Measurements from ENCODE around the gene MIEN1.
"Not testable (repeated sequence)": the region's sequence is repeated elsewhere in the genome, so short reads cannot be mapped to it uniquely, and the experiment has no call there.

Gene MIEN1

DNA sequence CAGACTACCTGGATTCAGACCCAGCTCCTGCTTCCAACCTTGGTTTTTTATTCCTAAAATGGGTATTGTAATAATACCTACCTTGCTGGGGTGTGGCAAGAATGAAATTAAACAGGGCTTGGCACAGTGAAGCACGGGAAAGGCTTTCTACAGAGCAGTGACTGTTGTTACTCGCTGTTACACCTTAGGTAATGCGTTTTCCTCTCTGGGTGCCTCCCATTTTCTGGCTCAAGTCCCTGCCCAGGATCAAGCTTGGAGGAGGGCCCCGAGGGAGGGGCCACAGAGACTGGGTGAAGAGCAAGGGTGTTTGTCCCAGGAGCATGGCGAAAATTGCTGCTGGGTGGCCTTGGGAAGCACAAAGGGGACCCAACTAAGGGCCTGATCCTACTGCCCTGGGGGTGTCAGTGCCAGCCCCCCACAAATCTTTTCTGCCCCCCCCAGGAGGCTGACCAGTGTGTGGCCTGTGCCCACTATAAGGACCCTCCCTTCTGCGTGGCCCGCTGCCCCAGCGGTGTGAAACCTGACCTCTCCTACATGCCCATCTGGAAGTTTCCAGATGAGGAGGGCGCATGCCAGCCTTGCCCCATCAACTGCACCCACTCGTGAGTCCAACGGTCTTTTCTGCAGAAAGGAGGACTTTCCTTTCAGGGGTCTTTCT is 13.3 kb downstream of the MIEN1 start:
- DNase-seq = no peak

- no peak for DNase-seq
Measured at GRCh38 chr17:39716073-39716818, 14.1 kb downstream of the MIEN1 start.

- DNase-seq = no peak
Measured at GRCh38 chr17:39715375-39716072, 14.8 kb downstream of the MIEN1 start.

DNA sequence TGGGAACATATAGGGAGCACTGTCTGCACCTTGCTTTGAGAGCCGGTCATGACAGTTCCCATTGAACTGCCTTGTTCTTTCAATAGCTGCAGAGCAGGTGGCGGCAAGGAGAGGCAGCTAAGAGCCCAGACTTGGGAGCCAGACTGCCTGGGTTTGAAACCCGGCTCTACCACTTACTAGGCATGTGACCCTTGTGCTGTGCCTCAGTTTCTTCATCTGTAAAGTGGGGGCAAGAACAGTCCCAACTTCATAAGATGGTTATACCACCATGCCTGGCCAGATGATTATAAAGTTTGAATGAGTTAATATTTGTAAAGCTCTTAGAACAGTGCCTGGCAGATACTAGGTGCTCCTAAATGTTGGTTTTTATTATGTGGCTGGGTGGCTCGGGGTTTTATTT is 16.1 kb downstream of the MIEN1 start:
- DNase-seq = no peak

- DNase-seq = no peak
Measured at GRCh38 chr17:39711851-39712250, 18.5 kb downstream of the MIEN1 start.

DNA sequence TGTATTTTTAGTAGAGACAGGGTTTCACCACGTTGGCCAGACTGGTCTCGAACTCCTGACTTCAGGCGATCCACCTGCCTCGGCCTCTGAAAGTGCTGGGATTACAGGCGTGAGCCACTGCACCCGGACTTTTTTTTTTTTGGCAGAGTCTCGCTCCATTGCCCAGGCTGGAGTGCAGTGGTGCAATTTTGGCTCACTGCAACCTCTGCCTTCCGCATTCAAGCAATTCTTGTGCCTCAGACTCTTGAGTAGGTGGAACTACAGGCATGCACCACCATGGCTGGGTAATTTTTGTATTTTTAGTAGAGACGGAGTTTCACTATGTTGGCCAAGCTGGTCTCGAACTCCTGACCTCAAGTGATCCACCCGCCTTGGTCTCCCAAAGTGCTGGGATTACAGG is 19.3 kb downstream of the MIEN1 start:
- not testable (repeated sequence) for DNase-seq

DNA sequence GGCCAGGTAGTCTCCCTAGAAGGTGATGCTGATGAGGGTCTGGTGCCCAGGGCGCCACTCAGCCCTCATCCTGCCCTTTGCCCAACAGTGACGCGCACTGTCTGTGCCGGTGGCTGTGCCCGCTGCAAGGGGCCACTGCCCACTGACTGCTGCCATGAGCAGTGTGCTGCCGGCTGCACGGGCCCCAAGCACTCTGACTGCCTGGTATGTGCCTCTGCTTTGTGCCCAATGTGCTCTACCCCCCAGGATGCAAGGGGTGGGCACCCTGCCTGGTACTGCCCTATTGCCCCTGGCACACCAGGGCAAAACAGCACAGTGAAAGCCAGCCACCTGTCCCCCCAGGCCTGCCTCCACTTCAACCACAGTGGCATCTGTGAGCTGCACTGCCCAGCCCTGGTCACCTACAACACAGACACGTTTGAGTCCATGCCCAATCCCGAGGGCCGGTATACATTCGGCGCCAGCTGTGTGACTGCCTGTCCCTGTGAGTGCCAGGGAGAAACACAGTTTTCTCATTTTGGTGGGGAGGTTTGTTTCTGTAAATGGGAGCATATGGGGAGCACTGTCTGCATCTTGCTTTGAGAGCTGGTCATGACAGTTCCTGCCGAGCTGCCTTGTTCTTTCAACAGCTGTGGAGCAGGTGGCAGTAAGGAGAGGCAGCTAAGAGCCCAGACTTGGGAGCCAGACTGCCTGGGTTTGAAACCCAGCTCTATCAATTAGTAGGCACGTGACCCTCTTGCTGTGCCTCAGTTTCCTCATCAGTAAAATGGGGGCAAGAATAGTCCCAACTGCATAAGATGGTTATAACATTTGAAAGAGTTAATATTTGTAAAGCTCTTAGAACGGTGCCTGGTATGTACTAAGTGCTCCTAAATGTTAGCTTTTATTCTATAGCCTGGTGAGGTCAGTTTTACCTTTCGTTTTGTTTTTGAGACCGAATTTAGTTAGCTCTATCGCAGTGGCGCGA is 20.1 kb downstream of the MIEN1 start:
- no peak for DNase-seq

DNA sequence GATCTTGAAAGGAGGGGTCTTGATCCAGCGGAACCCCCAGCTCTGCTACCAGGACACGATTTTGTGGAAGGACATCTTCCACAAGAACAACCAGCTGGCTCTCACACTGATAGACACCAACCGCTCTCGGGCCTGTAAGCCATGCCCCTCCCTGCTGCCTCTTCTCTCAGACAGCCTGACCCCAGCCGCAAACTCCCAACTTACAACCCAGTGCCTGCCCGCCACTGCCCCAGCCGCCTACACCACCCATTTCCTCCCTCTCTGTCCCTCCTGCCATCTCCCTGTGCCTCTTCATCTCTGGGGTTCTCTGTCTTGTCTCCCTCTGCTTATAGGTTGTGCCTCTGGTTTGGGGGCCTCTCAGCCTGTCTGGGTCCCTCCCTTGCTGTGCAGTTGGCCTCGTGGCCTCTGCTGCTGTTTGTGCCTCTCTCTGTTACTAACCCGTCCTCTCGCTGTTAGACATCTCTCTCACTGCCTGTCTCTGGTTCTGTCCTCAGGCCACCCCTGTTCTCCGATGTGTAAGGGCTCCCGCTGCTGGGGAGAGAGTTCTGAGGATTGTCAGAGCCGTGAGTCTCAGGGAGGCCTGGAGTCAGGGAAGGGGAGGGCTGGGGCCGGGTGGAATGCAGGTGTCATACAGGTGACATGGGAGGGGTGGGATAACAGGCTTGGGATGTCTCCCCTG is 20.9 kb downstream of the MIEN1 start:
- no peak for DNase-seq

GRCh38 chr17:39706921-39707337 is 23.4 kb downstream of the MIEN1 start:
- DNase-seq = no peak

DNA sequence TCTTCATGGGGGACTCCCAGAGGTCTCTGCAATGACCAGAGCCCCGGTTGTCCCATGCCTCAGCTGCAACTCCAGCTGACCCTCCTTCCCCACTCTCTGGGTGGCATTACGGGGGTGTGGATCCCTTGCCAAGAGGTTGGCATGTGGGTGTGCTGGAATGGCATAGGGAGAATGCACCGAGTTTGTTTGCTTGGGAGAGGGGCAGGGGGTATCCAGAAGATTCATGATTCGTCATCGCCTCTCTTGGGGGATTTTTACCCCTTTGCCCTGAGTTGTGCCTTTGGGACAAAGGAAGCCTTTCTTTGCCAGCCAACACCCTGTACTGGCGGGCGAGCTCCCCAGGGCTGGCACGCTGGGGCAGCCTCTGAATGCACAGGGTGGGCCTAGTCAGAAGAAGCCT is 23.9 kb downstream of the MIEN1 start:
- DNase-seq = no peak

DNA sequence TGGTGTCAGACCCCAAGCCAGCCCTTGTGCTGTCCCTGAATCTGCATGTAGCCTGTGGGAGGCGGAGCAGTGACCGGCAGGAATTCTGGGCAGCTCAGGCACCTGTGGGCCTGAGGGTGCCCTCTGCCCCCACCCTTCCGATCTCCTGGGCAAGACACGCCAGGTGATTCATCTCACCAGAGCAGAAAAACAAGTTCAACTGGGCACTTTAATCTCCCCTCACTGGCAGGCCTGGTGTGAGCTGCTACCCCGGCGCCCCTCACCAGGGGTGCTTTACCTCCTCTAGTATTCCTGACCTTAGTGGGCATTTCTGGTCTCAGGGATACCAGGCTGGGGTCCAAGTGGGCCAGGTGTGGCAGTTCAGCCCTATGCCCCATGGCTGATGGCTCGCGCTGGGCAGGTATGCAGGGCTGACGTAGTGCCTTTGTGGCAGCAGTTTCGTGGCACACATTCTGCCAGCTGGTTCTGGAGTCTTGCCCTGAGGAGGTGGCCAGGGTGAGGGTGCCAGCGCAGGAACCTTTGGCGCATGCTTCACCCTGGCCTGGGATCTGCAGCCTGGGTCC is 24.5 kb downstream of the MIEN1 start:
- DNase-seq = peak in 4 of 51 donors; percentile 3 to 16 (median 8)

DNA sequence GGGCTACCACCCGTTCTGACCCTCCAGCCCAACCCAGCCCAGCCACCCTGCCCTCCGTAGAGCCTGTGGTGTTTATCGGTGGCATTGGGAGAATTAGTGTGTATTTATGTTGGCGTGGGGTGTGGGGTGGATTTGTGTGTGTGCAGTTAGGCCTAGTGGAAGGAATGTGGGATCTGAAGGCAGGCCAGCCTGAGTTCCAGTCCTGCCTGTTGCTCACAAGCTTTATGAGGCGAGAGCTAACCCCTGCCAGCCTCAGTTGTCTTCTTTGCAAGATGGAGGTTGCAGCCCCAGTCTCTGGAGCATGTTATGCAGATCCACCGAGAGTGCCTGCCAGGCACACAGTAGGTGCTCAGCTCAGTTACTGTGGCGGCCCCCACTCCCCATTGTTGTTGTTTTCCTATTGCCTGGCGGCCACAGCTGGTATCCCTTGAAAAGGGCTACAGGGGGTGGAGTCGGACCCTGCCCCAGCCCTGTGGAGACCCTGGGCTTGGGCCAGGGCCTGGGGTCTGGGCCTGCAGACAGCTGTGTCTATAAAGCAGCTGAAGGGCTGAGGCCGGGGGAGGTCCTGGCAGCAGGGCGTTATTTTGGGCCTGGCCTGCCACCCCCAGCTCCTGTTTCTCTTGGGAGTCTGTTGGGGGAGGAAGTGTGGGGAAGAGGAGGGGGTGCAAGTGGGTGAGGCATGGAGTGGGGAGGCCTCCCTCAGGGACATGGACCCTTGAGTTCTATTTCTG is 25.3 kb downstream of the MIEN1 start:
- no peak for DNase-seq

- no peak for DNase-seq
Measured at GRCh38 chr17:39703913-39704312, 26.4 kb downstream of the MIEN1 start.

DNA sequence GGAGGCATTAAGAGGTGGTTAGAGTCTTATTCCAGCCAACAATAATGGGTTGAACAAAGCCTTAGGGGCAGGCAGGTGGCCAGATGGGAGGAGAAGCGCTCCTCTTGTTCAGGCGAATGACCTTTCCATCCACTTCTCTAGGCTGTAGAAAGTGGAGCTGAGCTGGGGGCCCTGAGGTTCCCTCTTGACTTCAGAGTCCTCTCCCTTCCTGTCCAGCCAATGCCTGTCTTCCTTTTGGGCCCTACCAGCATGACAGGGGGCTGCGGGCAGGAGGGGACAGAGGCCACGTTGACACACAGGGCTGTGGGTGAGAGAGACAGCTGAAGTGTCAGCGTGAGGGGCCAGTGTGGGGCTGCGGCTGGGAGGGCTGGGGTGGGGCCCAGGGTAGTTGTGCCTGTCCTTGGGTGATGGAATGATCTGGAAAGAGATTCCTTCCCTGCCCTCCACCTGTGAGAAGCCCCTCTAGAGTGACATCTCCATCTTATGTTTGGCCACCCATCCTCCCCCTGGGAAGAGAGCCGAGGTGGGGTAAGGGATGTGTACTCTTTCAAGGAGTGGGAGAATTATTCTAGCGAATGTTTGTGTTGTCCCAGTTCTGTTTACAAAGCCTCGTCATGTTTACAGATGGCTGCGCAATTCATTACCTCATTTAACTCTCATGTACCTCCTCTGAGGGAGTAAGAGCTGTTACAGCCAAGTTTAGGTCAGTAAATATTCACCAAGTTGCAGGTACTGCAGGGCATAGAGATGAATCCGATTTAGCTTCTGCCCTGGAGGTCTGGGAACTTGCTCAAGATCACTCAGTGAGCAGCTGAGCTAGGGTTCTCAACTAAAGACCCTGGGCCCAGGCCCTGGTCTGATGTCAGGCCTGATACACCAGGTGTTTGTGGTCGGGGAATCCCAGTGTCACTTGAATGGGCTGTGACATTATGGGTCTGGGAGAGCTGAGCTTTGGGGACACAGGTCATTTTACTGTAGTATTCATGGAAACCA is 27.1 kb downstream of the MIEN1 start:
- no peak for DNase-seq

- DNase-seq = no peak
Measured at GRCh38 chr17:39701784-39702422, 28.4 kb downstream of the MIEN1 start.

GRCh38 chr17:39701012-39701783 is 29.1 kb downstream of the MIEN1 start:
- DNase-seq = no peak
